ENCODE data around the gene HPSE2.

GRCh38 chr10:98560565-98560964, 675.1 kb downstream of the HPSE2 start:
- TF ChIP-seq CTCF (conservative IDR thresholded peaks at IDR 0.05) (no peak), EZH2 (IDR thresholded peaks at IDR 0.05; ENCODE audit: low read depth) (no peak)

Data from PC-9 (cell line).